ENCODE measurements around the gene IGF2R. TPM values are rescaled to one million over a fixed set of nuclear protein-coding genes. Genes with fewer than 3 reads are reported as not detected.

Gene IGF2R
- polyA plus RNA-seq, 4 donors: 55.1 to 59.1 (median 57.3) TPM

DNA sequence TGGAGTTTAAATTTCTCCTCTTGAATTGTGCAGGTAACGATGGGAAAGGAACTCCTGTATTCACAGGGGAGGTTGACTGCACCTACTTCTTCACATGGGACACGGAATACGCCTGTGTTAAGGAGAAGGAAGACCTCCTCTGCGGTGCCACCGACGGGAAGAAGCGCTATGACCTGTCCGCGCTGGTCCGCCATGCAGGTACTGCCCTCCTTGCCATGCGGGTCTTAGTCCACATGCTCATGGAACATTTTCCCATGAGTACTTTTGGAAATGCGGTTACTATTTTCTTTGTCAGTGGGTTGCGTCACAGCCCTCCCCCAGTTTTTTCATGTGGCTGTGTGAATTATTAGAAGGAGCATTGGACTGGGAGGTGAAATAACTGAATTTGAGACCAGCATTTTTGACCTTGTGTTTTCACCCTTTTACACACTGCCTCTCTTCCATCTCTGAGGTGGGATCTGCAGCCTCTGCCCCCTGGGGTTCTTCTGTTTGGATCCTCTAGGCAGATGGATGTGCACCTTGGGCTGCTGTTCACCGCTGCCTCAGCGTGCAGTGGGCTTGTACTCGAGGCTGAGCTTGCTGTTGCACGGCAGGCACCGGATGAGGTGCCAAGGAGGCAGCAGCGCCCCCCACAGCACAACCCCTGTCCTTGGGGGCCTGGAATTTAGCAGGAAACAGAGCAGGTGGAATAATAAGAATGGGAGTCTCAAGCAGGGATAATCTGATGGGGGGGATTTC lies 71.8 kb downstream of the IGF2R start:
- DNase-seq (ENCODE audit: low read depth in 4 of 4, low spot score in 3 of 4): no peak

GRCh38 chr6:160041608-160042007 lies 72.7 kb downstream of the IGF2R start:
- DNase-seq (ENCODE audit: low read depth in 4 of 4, low spot score in 3 of 4): no peak

DNA sequence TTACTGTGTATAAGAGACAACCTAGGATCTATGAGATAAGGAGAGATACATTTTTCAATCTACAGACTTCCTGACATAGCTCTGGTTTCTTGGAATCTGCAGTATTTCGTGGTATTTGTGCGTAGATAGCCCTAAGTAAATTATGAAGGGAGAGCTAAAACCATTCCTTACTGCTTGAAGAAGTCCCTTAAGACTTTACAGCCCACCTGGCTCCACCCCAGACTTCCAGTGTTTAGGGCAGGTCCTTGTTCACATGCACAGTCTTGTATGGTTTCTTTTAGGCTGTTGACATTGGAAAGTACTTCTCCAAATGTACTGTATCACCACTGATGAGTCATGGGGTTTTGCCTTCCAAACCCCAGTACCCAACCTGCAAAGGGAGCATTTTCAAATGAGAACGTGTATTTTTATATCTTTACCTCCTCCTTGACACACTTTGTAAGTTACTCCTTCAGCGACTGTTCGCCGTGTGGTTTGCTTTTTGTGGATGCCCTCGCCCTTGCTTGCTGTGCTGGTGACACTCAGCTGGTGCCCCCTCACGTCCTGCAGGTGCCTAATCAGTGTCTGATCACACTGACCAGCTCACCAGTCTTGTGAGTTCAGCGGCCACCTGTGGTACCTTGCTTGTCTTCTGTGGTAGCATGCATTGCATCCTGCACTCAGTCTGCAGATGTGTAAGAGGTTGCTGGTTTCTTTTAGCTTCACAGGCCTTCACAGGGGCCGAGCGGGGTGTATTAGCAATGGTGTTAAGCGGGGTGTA lies 73.3 kb downstream of the IGF2R start:
- no peak for DNase-seq (ENCODE audit: low read depth in 4 of 4, low spot score in 3 of 4)

DNA sequence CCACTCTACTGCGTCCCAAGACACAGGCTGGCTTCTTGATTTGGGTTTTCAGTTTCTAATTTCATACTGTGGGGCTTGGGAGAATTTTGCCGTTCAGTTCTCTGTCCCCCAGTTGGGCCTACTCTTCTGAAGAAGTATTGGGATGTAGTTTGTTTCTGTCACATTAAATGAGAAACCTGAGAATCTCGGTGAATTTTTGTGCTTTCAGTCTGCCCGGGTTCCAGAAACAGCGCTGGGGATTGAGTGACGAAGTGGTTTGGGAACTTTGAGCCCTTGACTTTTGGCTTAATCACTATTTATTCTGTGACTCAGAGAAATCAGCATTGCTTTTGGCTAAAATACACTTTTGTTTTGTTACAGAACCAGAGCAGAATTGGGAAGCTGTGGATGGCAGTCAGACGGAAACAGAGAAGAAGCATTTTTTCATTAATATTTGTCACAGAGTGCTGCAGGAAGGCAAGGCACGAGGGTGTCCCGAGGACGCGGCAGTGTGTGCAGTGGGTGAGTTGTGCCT lies 74.0 kb downstream of the IGF2R start:
- DNase-seq (ENCODE audit: low read depth in 4 of 4, low spot score in 3 of 4): no peak

DNA sequence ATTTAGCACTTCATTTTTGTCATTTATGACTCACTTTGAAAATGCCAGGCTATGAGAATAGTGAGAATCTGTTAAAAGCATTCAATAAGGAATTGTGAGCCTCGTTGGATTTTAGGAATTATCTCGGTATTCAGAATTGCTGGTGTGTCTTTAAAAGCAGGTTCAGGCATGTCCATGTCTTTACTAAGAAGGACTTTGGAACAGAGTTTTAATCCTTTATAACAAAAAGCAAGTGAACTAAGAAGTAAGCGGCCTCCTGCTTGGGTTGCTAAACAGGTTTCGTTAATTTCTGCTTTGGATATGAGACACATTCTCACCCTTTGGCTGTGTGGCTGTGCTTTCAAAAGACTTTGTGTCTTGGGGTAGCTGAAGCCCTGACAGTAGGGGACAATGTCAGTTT lies 74.9 kb downstream of the IGF2R start:
- DNase-seq (ENCODE audit: low read depth in 4 of 4, low spot score in 3 of 4): no peak

GRCh38 chr6:160044687-160045086 lies 75.8 kb downstream of the IGF2R start:
- no peak for DNase-seq (ENCODE audit: low read depth in 4 of 4, low spot score in 3 of 4)

DNA sequence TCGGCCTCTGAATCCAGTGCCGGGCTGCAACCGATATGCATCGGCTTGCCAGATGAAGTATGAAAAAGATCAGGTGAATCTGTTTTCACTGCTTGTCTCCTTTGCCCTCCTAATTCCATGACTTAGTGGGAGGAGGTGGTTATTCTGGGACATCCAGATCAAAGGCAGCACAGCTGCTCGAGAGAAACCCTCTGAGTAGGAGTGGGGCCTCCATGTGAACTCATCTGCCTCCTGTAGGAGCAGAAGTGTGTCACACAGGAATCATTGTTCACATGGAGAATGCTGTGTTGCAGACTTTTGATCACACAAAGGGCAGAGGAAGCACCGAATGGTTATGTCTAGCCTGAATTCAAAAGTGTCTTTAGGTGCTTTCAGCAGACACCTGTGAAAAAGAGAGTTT lies 79.6 kb downstream of the IGF2R start:
- no peak for DNase-seq (ENCODE audit: low read depth in 4 of 4, low spot score in 3 of 4)

DNA sequence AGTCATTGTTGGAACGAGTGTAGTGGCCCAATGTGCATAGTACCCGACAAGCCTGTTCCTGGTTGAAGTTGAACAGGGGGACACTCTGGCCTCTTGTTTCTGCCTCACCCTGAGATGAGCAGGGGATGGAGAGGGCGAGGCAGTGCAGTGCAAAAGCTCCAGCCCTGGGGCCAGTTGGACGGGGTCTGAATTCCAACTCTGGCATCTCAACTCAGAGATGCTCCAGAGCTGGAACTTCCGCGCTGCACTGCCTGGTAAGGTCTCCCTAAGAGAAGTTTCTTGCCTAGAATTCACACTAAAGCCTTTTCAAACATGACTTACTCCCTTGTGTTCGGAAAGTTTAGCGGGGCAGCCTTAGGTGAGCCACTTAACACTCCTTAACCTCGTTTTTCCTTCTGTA lies 80.5 kb downstream of the IGF2R start:
- DNase-seq (ENCODE audit: low read depth in 4 of 4, low spot score in 3 of 4): no peak

GRCh38 chr6:160050022-160050421 lies 81.1 kb downstream of the IGF2R start:
- DNase-seq (ENCODE audit: low read depth in 4 of 4, low spot score in 3 of 4): no peak

- DNase-seq (ENCODE audit: low read depth in 4 of 4, low spot score in 3 of 4): no peak
Observed at GRCh38 chr6:160051390-160051789, 82.5 kb downstream of the IGF2R start.

- no peak for DNase-seq (ENCODE audit: low read depth in 4 of 4, low spot score in 3 of 4)
Observed at GRCh38 chr6:160054271-160054670, 85.4 kb downstream of the IGF2R start.

GRCh38 chr6:160054913-160055312 lies 86.0 kb downstream of the IGF2R start:
- no peak for DNase-seq (ENCODE audit: low read depth in 4 of 4, low spot score in 3 of 4)

DNA sequence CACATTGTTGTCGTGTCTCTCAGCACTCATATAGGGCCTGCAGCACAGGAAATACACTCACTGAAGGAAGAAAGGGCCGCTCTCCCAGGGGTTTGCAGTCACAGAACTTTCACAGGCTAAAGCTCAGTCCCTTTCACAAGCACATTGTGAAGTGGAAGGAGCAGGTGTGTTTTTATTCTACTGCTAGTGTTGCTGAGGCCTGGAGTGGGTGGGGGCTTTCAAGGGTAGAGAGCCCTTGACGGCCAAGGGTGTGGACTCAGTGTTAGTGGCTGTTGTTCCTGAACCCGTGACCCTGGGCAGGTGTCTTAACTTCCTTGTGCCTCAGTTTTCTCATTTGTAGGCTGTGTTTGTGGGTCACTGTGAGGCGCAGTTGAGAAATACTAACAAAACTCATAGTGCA lies 86.5 kb downstream of the IGF2R start:
- DNase-seq (ENCODE audit: low read depth in 4 of 4, low spot score in 3 of 4): no peak

DNA sequence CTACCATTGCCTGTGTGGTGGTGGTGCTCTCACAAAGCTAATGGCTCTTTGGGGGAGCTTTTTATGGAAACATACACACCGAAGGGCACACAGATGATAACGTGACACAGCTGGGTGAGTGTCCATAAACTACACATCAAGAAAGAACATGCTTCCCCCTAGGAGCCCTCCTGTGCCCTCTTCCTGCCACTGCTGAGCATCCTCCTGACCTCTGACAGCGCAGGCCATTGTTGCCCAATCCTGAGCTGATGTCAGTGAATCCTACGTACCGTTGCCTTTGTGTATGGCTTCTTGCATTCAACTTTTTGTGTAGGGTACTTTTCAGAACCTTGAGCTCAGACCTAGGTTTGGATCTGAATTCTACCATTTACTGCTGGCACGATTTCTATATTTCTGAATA lies 86.9 kb downstream of the IGF2R start:
- DNase-seq (ENCODE audit: low read depth in 4 of 4, low spot score in 3 of 4): no peak

GRCh38 chr6:160057080-160057479 lies 88.2 kb downstream of the IGF2R start:
- no peak for DNase-seq (ENCODE audit: low read depth in 4 of 4, low spot score in 3 of 4)

- DNase-seq (ENCODE audit: low read depth in 4 of 4, low spot score in 3 of 4): no peak
Observed at GRCh38 chr6:160058603-160059215, 89.8 kb downstream of the IGF2R start.

- no peak for DNase-seq (ENCODE audit: low read depth in 4 of 4, low spot score in 3 of 4)
Observed at GRCh38 chr6:160060221-160060620, 91.3 kb downstream of the IGF2R start.

GRCh38 chr6:160060920-160061447 lies 92.1 kb downstream of the IGF2R start:
- no peak for DNase-seq (ENCODE audit: low read depth in 4 of 4, low spot score in 3 of 4)

- DNase-seq (ENCODE audit: low read depth in 4 of 4, low spot score in 3 of 4): no peak
Observed at GRCh38 chr6:160063771-160064413, 95.0 kb downstream of the IGF2R start.

DNA sequence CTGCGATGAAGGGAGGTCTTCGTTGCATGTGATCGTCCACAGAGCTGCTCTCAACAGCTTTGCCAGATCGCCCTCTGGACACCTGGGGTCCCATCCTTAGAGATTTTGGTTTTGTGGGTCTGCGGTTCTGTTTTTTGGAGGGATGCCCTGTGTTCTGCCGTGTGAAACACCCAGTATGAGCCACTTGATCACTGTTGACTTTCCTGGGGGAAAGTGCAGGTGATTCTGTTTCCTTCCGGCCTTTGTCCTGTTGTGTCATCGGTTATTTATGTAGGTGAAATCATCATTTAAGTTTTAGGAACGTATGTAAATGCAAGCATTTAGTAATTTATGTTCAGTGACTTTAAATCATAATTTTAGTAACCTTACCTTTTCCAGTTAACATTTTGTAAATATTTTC lies 96.3 kb downstream of the IGF2R start:
- DNase-seq (ENCODE audit: low read depth in 4 of 4, low spot score in 3 of 4): no peak

DNA sequence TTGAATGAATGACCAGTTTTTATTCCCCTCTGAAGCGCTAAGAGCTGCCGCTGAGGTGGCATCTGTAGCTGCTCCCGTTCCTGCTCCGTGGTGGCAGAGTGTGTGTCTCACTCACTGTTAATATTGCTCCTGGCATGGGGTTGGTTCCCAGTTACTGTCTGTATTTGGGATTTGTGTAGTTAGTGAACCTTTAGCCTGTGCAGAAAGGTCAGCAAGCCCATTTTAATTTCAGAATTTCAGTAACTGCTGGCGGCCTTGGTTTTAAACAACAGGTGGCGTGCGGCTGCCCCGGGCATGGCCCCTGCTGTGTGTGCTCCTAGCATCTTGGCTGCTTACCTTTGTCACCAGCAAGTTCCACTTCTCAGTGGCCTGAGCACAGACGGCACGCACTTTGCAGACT lies 98.7 kb downstream of the IGF2R start:
- no peak for DNase-seq (ENCODE audit: low read depth in 4 of 4, low spot score in 3 of 4)
